Transverse colon (tissue), 4 donors: Measurements from ENCODE around the gene SLC25A43. TPM values are rescaled to one million over a fixed set of nuclear protein-coding genes. Genes with fewer than 3 reads are reported as not detected.

Experiments
- DNase-seq: peaks from one replicate; pipeline ENCODE4 v3.0.0-alpha.2; 2019
- H3K27ac ChIP-seq, 4 donors: fragments of 200-600 bp; sonication (generic); 2 replicates each; pipeline ENCODE4 v1.5.1; 2016 to 2018; ENCODE audit warnings: inconsistent platforms in 4 of 4
- H3K27me3 ChIP-seq: fragments of 200-600 bp; sonication (generic); 2 replicates; pipeline ENCODE4 v1.5.1; 2017; ENCODE audit warnings: inconsistent platforms
- H3K36me3 ChIP-seq, 4 donors: fragments of 200-600 bp; sonication (generic); 2 replicates each; pipeline ENCODE4 v1.5.1; 2017 to 2019; ENCODE audit warnings: inconsistent platforms in 4 of 4
- H3K4me1 ChIP-seq, 4 donors: fragments of 200-600 bp; sonication (generic); 2 replicates each; pipeline ENCODE4 v1.5.1; 2017 to 2020; ENCODE audit warnings: inconsistent platforms in 4 of 4
- H3K4me3 ChIP-seq, 4 donors: fragments of 200-600 bp; sonication (generic); 1 replicate in 1 of 4; 2 replicates in 3 of 4; pipeline versions ENCODE4 v1.5.1 to v1.6.1; 2017 to 2019; ENCODE audit warnings: inconsistent platforms in 4 of 4
- H3K9me3 ChIP-seq, 2 donors: fragments of 200-600 bp; sonication (generic); 2 replicates each; pipeline ENCODE4 v1.5.1; 2017 to 2019; ENCODE audit warnings: inconsistent platforms in 2 of 2
- EP300 ChIP-seq: sonication (generic); formaldehyde crosslinking; IDR thresholded peaks from one replicate; pipeline ENCODE4 v1.6.1; 2017; ENCODE audit warnings: antibody characterized with exemption, low read depth
- POLR2A ChIP-seq: fragments of 450-650 bp; IDR thresholded peaks from one replicate; pipeline ENCODE4 v1.6.1; 2016; ENCODE audit warnings: antibody characterized with exemption, mild to moderate bottlenecking, moderate library complexity
- POLR2AphosphoS5 ChIP-seq, 3 donors: sonication (generic); formaldehyde crosslinking; IDR thresholded peaks; one replicate each; pipeline ENCODE4 v1.6.1; 2016; ENCODE audit warnings: antibody characterized with exemption in 3 of 3
- WGBS, 2 donors: methylation state at CpG; one replicate each; pipeline ENCODE4 v1.1.5; 2018; ENCODE audit warnings: low coverage in 1 of 2; 5-methylcytosine and 5-hydroxymethylcytosine counted together
- in situ Hi-C, 4 donors: fragments of 200-750 bp; cut with MboI; loops; one replicate each; pipeline versions ENCODE4 v1.15.0 to v1.15.1; 2017; ENCODE audit warnings: low sequenced_read_pairs in 3 of 4, low pct_ligation_motif_present in 1 of 4, low pct_unique_long_range_greater_than_20kb in 1 of 4
- intact Hi-C: fragments of 100-400 bp; cut with DNase I; formaldehyde crosslinking; loops from one replicate; pipeline ENCODE4 v1.15.1; 2023; ENCODE audit warnings: low total_unique reads
- total RNA-seq, 4 donors: library from RNA; depleted of rRNA; stranded (reverse); fragments of >200 nt; gene quantifications; one replicate each; pipeline ENCODE4 v1.1.0, GENCODE V29; 2016
- TF ChIP-seq, protein P1 (sequence below), 5 experiments: fragments of 200-600 bp in 3 of 5; fragments of 450-650 bp in 2 of 5; sonication (generic) in 3 of 5; IDR thresholded peaks; 1 replicate in 2 of 5; 2 replicates in 3 of 5; pipeline ENCODE4 v1.5.1; 2016 to 2017; ENCODE audit warnings: antibody characterized with exemption in 5 of 5, inconsistent platforms in 3 of 5, mild to moderate bottlenecking in 2 of 5, moderate library complexity in 1 of 5

SLC25A43 gene
- total RNA-seq, 4 donors from 2014 or later = 23.3 to 46.4 (median 43.4) TPM

DNA sequence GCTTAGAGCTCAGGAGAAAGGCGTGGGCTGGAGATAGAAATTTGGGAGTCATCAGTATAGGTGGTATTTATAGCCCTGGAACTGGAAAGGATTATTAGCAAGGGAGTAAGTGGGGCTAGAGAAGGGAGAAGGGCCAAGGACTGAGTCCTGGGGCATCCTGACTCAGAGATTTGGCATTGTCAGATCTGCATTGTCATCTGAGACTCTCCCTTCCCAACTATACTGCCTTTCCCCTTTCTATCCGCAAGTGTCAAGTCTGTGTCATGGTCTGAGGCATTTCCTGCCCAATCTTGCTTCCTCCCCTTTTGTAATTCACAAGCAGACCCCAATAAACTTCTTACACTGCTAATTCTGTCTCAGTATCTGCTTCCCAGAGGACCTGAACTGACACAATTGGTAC lies 24.4 kb upstream of the SLC25A43 start:
- TF ChIP-seq POLR2AphosphoS5 (IDR thresholded peaks at IDR 0.05) = no peak
- TF ChIP-seq POLR2A = no peak
- TF ChIP-seq EP300 = no peak
- TF ChIP-seq, protein P1, sequence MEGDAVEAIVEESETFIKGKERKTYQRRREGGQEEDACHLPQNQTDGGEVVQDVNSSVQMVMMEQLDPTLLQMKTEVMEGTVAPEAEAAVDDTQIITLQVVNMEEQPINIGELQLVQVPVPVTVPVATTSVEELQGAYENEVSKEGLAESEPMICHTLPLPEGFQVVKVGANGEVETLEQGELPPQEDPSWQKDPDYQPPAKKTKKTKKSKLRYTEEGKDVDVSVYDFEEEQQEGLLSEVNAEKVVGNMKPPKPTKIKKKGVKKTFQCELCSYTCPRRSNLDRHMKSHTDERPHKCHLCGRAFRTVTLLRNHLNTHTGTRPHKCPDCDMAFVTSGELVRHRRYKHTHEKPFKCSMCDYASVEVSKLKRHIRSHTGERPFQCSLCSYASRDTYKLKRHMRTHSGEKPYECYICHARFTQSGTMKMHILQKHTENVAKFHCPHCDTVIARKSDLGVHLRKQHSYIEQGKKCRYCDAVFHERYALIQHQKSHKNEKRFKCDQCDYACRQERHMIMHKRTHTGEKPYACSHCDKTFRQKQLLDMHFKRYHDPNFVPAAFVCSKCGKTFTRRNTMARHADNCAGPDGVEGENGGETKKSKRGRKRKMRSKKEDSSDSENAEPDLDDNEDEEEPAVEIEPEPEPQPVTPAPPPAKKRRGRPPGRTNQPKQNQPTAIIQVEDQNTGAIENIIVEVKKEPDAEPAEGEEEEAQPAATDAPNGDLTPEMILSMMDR (IDR thresholded peaks at IDR 0.05) = no peak
- intact Hi-C loops = no loop called here

DNA sequence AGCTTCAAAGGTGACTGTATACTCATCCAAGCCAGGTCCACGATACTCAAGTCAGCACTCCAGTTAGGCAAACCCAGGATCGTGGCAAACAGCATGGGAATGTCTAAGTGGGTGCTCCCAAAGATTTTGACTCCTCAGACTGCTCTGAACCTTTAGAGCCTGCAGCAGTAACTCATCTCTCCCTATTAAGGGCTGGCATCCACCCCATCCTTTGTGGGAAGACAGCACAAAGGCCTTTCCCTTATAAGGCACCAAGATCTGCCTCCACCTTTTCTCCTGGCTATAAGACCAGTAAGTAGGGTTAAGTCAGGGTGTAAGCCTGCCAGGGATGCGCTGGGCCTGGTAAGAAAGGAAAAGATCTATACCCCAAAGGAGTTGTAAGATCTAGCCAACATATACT lies 23.6 kb upstream of the SLC25A43 start:
- H3K4me3 ChIP-seq = no peak overlapping the region
- no peak overlapping the region for H3K27ac ChIP-seq
- no peaks in the 10 kb centered on the region for H3K27me3 ChIP-seq
- TF ChIP-seq POLR2AphosphoS5 (IDR thresholded peaks at IDR 0.05) (no peak), POLR2A (no peak), EP300 (no peak)
- TF ChIP-seq, protein P1 (IDR thresholded peaks at IDR 0.05) = no peak
- intact Hi-C loops = no loop called here
- H3K36me3 ChIP-seq = no peaks in the 10 kb centered on the region
- in situ Hi-C loops = no loop called here
- no peaks in the 10 kb centered on the region for H3K9me3 ChIP-seq
- no peaks in the 10 kb centered on the region for H3K4me1 ChIP-seq
- no peak for DNase-seq
- WGBS, 2 donors = 68% methylated on average over 3 of the region's 3 CpGs; no CpG with 5 or more reads in 1 of the 2 donors

More for the DNA sequence above, 24.4 kb upstream of the SLC25A43 start:
- no peak for DNase-seq
- H3K4me3 ChIP-seq = no peak overlapping the region
- H3K9me3 ChIP-seq = no peaks in the 10 kb centered on the region
- no peaks in the 10 kb centered on the region for H3K4me1 ChIP-seq
- H3K27ac ChIP-seq = no peak overlapping the region
- in situ Hi-C loops = no loop called here
- H3K36me3 ChIP-seq = no peaks in the 10 kb centered on the region
- 52 to 80% methylated on average over 1 to 2 of the region's 2 CpGs for WGBS, 2 donors
- no peaks in the 10 kb centered on the region for H3K27me3 ChIP-seq

- Histone ChIP-seq H3K9me3 (no peaks in the 10 kb centered on the region), H3K4me3 (no peak overlapping the region), H3K27ac (no peak overlapping the region), H3K27me3 (no peaks in the 10 kb centered on the region), H3K4me1 (no peaks in the 10 kb centered on the region), H3K36me3 (no peaks in the 10 kb centered on the region)
- TF ChIP-seq POLR2A (no peak), EP300 (no peak), POLR2AphosphoS5 (IDR thresholded peaks at IDR 0.05) (no peak)
- TF ChIP-seq, protein P1 (IDR thresholded peaks at IDR 0.05) = no peak
- DNase-seq = no peak
- in situ Hi-C loops = no loop called here
- intact Hi-C loops = no loop called here
- 40 to 76% methylated on average over 1 to 5 of the region's 5 CpGs for WGBS, 2 donors
Measured at GRCh38 chrX:119376312-119376711, 22.8 kb upstream of the SLC25A43 start.

GRCh38 chrX:119381349-119381944 lies 17.7 kb upstream of the SLC25A43 start:
- intact Hi-C loops (no loop called here), in situ Hi-C loops (no loop called here)
- 65% methylated on average over 1 of the region's 1 CpG; no CpG with 5 or more reads in 1 of the 2 donors for WGBS, 2 donors

More at GRCh38 chrX:119381349-119381944, 17.7 kb upstream of the SLC25A43 start:
- Histone ChIP-seq H3K9me3 (no peaks in the 10 kb centered on the region), H3K4me3 (no peak overlapping the region), H3K27me3 (no peaks in the 10 kb centered on the region), H3K27ac (no peak overlapping the region), H3K36me3 (no peaks in the 10 kb centered on the region), H3K4me1 (no peaks in the 10 kb centered on the region)
- no peak for DNase-seq
- TF ChIP-seq EP300 (no peak), POLR2AphosphoS5 (IDR thresholded peaks at IDR 0.05) (no peak), POLR2A (no peak)
- TF ChIP-seq, protein P1 (IDR thresholded peaks at IDR 0.05) = no peak
